NT2/D1 (cell line): ENCODE data around the gene C1S.

ENCODE experiments used
- DNase-seq: peaks from one replicate; pipeline ENCODE4 v3.0.0-alpha.2; 2011; ENCODE audit warnings: low read depth, low spot score
- H3K27me3 ChIP-seq: 2 replicates; pipeline ENCODE4 v1.6.0; 2011; ENCODE audit warnings: mild to moderate bottlenecking; ENCODE audit not compliant: insufficient read length, insufficient read depth
- H3K36me3 ChIP-seq: 2 replicates; pipeline ENCODE4 v1.6.1; 2011; ENCODE audit warnings: mild to moderate bottlenecking, low read length, mixed read lengths; ENCODE audit not compliant: insufficient read depth, insufficient read length
- H3K4me1 ChIP-seq: 2 replicates; pipeline ENCODE4 v1.5.1; 2011; ENCODE audit not compliant: insufficient read depth, insufficient read length
- H3K4me3 ChIP-seq: 2 replicates; pipeline ENCODE4 v1.5.1; 2011; ENCODE audit warnings: low read depth; ENCODE audit not compliant: insufficient read length
- H3K9ac ChIP-seq: 2 replicates; pipeline ENCODE4 v1.6.0; 2011; ENCODE audit warnings: low read depth; ENCODE audit not compliant: insufficient read length
- H3K9me3 ChIP-seq: 2 replicates; pipeline ENCODE4 v1.5.1; 2011; ENCODE audit warnings: mild to moderate bottlenecking, low read length; ENCODE audit not compliant: insufficient read depth
- SUZ12 ChIP-seq: IDR thresholded peaks from 2 replicates; pipeline ENCODE4 v1.6.1; 2011; ENCODE audit not compliant: insufficient read length, insufficient read depth; ENCODE audit errors: extremely low read depth
- YY1 ChIP-seq: IDR thresholded peaks from 2 replicates; pipeline ENCODE4 v1.6.1; 2011; ENCODE audit not compliant: insufficient read length, insufficient read depth
- ZNF274 ChIP-seq: IDR thresholded peaks from 2 replicates; pipeline ENCODE4 v1.6.1; 2011; ENCODE audit warnings: mild to moderate bottlenecking, low read depth, low read length

Gene C1S

DNA sequence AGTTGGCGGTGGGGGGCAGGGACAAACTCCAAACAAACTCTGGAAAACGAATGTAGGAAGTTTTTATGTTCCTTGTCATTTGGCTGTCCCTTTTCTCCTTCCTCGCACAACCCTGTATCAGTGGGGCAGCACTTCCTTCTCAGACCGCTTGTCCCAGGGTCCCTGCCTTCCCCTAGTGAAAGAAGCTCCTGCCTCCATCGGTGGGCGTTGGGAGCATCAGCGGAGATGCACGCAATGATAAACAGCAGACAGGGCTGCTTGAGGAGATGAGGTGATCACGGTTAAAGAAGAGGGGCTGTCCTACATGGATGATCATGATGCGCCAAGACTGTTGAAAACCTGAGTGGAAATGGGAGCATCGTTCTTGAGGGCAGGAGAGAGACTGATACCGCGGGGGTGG, 620 bp downstream of the C1S start:
- H3K36me3 ChIP-seq: no peaks in the 10 kb centered on the region
- TF ChIP-seq SUZ12: no peak
- no peak for TF ChIP-seq ZNF274
- no peak for TF ChIP-seq YY1
- H3K4me3 ChIP-seq: no peak overlapping the region
- H3K27me3 ChIP-seq: no peaks in the 10 kb centered on the region
- H3K4me1 ChIP-seq: peaks cover 8% of the 10 kb centered on the region
- no peak overlapping the region for H3K9ac ChIP-seq
- DNase-seq: no peak
- H3K9me3 ChIP-seq: no peaks in the 10 kb centered on the region

GRCh38 chr12:7061596-7061995, 1.1 kb downstream of the C1S start:
- H3K9ac ChIP-seq: no peak overlapping the region
- no peak for DNase-seq
- no peaks in the 10 kb centered on the region for H3K36me3 ChIP-seq
- H3K4me1 ChIP-seq: peaks cover 8% of the 10 kb centered on the region
- no peaks in the 10 kb centered on the region for H3K9me3 ChIP-seq
- TF ChIP-seq SUZ12: no peak
- no peak for TF ChIP-seq YY1
- no peak for TF ChIP-seq ZNF274
- H3K4me3 ChIP-seq: no peak overlapping the region
- H3K27me3 ChIP-seq: no peaks in the 10 kb centered on the region

- Histone ChIP-seq H3K9ac (no peak overlapping the region), H3K4me3 (no peak overlapping the region), H3K27me3 (no peaks in the 10 kb centered on the region), H3K9me3 (no peaks in the 10 kb centered on the region), H3K4me1 (peaks cover 8% of the 10 kb centered on the region), H3K36me3 (no peaks in the 10 kb centered on the region)
- DNase-seq: no peak
- TF ChIP-seq SUZ12: no peak
- no peak for TF ChIP-seq YY1
- no peak for TF ChIP-seq ZNF274
These were observed 4.0 kb downstream of the C1S start for GRCh38 chr12:7064516-7064915.

DNA sequence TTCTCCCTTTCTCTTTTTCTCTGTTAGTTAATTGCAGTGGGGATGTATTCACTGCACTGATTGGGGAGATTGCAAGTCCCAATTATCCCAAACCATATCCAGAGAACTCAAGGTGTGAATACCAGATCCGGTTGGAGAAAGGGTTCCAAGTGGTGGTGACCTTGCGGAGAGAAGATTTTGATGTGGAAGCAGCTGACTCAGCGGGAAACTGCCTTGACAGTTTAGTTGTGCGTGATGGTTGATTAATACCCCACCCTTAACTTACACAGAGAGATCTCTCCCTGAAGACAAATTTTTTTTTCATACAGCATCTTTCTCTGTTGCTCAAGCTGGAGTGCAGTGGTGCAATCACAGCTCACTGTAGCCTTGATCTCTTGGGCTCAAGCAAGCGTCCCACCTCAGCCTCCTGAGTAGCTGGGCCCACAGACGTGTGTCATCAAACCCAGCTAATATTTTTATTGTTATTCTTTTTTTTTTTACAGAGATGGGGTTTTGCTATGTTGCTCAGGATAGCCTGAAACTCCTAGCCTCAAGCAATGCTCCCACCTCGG, 4.6 kb downstream of the C1S start:
- TF ChIP-seq SUZ12 (no peak), YY1 (no peak), ZNF274 (no peak)
- H3K4me3 ChIP-seq: no peak overlapping the region

DNA sequence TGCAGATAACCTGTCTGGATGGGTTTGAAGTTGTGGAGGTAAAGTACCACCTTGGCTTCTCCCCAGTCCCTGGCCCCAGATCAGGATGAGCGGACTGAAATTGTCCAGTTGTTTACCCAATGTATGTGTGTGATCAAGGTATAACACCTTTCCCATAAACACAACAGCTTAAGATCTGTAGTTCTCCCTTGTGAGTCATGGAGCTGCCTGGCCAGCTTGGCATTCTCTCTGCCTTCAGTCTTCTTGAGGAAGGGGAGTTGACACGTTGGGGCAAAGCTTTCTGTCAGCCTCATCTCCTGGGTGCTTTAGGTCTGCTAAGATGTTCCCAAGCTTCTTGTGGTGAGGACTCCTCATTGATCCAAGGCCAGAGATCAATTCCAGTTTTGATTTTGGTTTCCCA, 6.1 kb downstream of the C1S start:
- DNase-seq: no peak
- no peak for TF ChIP-seq ZNF274
- no peaks in the 10 kb centered on the region for H3K4me1 ChIP-seq
- H3K4me3 ChIP-seq: no peak overlapping the region
- H3K9me3 ChIP-seq: no peaks in the 10 kb centered on the region
- no peak overlapping the region for H3K9ac ChIP-seq
- no peaks in the 10 kb centered on the region for H3K36me3 ChIP-seq
- H3K27me3 ChIP-seq: no peaks in the 10 kb centered on the region

More for the DNA sequence above, 4.6 kb downstream of the C1S start:
- no peaks in the 10 kb centered on the region for H3K9me3 ChIP-seq
- no peak overlapping the region for H3K9ac ChIP-seq
- H3K4me1 ChIP-seq: peaks cover 8% of the 10 kb centered on the region
- no peaks in the 10 kb centered on the region for H3K27me3 ChIP-seq
- no peak for DNase-seq
- no peaks in the 10 kb centered on the region for H3K36me3 ChIP-seq

- no peak for DNase-seq
- no peaks in the 10 kb centered on the region for H3K9me3 ChIP-seq
These were observed 6.6 kb downstream of the C1S start for GRCh38 chr12:7067096-7067495.

GRCh38 chr12:7068240-7068993, 7.9 kb downstream of the C1S start:
- H3K36me3 ChIP-seq: no peaks in the 10 kb centered on the region
- H3K4me1 ChIP-seq: no peaks in the 10 kb centered on the region
- no peak for DNase-seq
- H3K9me3 ChIP-seq: no peaks in the 10 kb centered on the region
- no peak overlapping the region for H3K4me3 ChIP-seq
- no peaks in the 10 kb centered on the region for H3K27me3 ChIP-seq
- H3K9ac ChIP-seq: no peak overlapping the region
- TF ChIP-seq YY1 (no peak), ZNF274 (no peak), SUZ12 (no peak)

More at GRCh38 chr12:7067096-7067495, 6.6 kb downstream of the C1S start:
- Histone ChIP-seq H3K36me3 (no peaks in the 10 kb centered on the region), H3K4me3 (no peak overlapping the region), H3K27me3 (no peaks in the 10 kb centered on the region), H3K9ac (no peak overlapping the region), H3K4me1 (no peaks in the 10 kb centered on the region)
- TF ChIP-seq YY1 (no peak), ZNF274 (no peak), SUZ12 (no peak)

DNA sequence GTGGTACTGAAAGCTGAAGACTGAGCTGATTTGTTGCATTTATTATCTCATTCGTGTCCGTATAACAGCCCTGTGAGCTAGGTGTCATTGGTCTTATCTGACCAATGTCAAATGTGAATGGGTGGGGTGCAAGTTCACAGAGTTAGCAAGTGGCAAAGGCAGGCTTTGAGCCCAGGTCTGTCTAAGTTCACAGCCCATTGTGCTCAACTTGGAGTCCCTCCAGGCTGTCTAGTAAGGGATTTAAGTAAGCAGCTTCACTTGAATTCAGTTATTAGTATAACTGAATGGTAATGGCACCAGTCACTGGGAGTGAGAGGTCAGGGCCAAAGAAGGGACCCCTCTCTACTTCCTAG, 8.5 kb downstream of the C1S start:
- no peaks in the 10 kb centered on the region for H3K9me3 ChIP-seq
- no peak overlapping the region for H3K9ac ChIP-seq
- no peak overlapping the region for H3K4me3 ChIP-seq
- H3K4me1 ChIP-seq: no peaks in the 10 kb centered on the region
- no peaks in the 10 kb centered on the region for H3K27me3 ChIP-seq
- TF ChIP-seq YY1: no peak
- TF ChIP-seq SUZ12: no peak
- TF ChIP-seq ZNF274: no peak
- no peaks in the 10 kb centered on the region for H3K36me3 ChIP-seq
- no peak for DNase-seq
